ENCODE measurements around the gene RNF41.

GRCh38 chr12:56216461-56216860, 5.3 kb downstream of the RNF41 start:
- TF ChIP-seq CTCF (IDR thresholded peaks at IDR 0.05) (no peak), CREB1 (CRISPR knock-in tag; IDR thresholded peaks at IDR 0.05) (no peak), TEAD4 (CRISPR knock-in tag; IDR thresholded peaks at IDR 0.05) (no peak), ZNF281 (CRISPR knock-in tag; IDR thresholded peaks at IDR 0.05) (no peak), TCF7 (CRISPR knock-in tag; IDR thresholded peaks at IDR 0.05; ENCODE audit: low read depth) (no peak)

All from WTC11 (cell line).